H9 (cell line): Measurements from ENCODE around the gene PCYT1A. TPM values are rescaled to one million over a fixed set of nuclear protein-coding genes. Genes with fewer than 3 reads are reported as not detected.

Source experiments
- DNase-seq: peaks from one replicate; pipeline ENCODE4 v3.0.0-alpha.2; 2017
- H2AFZ ChIP-seq: one replicate; pipeline ENCODE4 v1.6.1; 2013; ENCODE audit warnings: mild to moderate bottlenecking, low read length, control low read depth, moderate library complexity
- H2AK5ac ChIP-seq: 2 replicates; pipeline ENCODE4 v1.6.1; 2013; ENCODE audit warnings: low read length, control low read depth, mixed read lengths; ENCODE audit not compliant: insufficient read length
- H2BK120ac ChIP-seq: one replicate; pipeline ENCODE4 v1.6.1; 2013; ENCODE audit warnings: low read depth, mild to moderate bottlenecking, low read length, control low read depth, inconsistent platforms; ENCODE audit not compliant: poor library complexity, severe bottlenecking
- H2BK12ac ChIP-seq: 2 replicates; pipeline ENCODE4 v1.6.1; 2013; ENCODE audit warnings: low read length, control low read depth, mixed read lengths, low read depth; ENCODE audit not compliant: insufficient read length
- H2BK15ac ChIP-seq: 2 replicates; pipeline ENCODE4 v1.6.1; 2013; ENCODE audit warnings: low read depth, low read length, control low read depth
- H2BK20ac ChIP-seq: one replicate; pipeline ENCODE4 v1.6.1; 2013; ENCODE audit warnings: low read depth, mild to moderate bottlenecking, low read length, control low read depth, inconsistent platforms; ENCODE audit not compliant: poor library complexity, severe bottlenecking
- H2BK5ac ChIP-seq: 2 replicates; pipeline ENCODE4 v1.6.1; 2013; ENCODE audit warnings: low read length, control low read depth, mixed read lengths; ENCODE audit not compliant: insufficient read length
- H3K14ac ChIP-seq: 2 replicates; pipeline ENCODE4 v1.6.1; 2013; ENCODE audit warnings: low read length, control low read depth; ENCODE audit not compliant: insufficient read depth
- H3K18ac ChIP-seq: 2 replicates; pipeline ENCODE4 v1.6.1; 2013; ENCODE audit warnings: low read depth, mild to moderate bottlenecking, mixed read lengths, low read length, control low read depth; ENCODE audit not compliant: insufficient read length
- H3K23ac ChIP-seq: 2 replicates; pipeline ENCODE4 v1.6.1; 2013; ENCODE audit warnings: low read length, control low read depth, mixed read lengths, low read depth; ENCODE audit not compliant: insufficient read length
- H3K23me2 ChIP-seq: 2 replicates; pipeline ENCODE4 v1.6.1; 2013; ENCODE audit warnings: low read depth, mild to moderate bottlenecking, mixed read lengths, low read length, control low read depth; ENCODE audit not compliant: insufficient read length, poor library complexity, severe bottlenecking
- H3K27ac ChIP-seq: 2 replicates; pipeline ENCODE4 v1.5.1; 2013; ENCODE audit warnings: low read length, control low read depth, mixed read lengths, low read depth; ENCODE audit not compliant: insufficient read length
- H3K27me3 ChIP-seq: 2 replicates; pipeline ENCODE4 v1.6.1; 2013; ENCODE audit warnings: low read length, control low read depth, inconsistent platforms; ENCODE audit not compliant: insufficient read depth
- H3K4ac ChIP-seq: 2 replicates; pipeline ENCODE4 v1.6.1; 2013; ENCODE audit warnings: low read depth, mild to moderate bottlenecking, control low read depth, inconsistent platforms, low read length, moderate library complexity
- H3K4me1 ChIP-seq: 2 replicates; pipeline ENCODE4 v1.6.1; 2013; ENCODE audit warnings: low read length, control low read depth, inconsistent platforms; ENCODE audit not compliant: insufficient read depth
- H3K4me2 ChIP-seq: 2 replicates; pipeline ENCODE4 v1.6.1; 2013; ENCODE audit warnings: low read length, control low read depth, mixed read lengths; ENCODE audit not compliant: insufficient read length, insufficient read depth
- H3K56ac ChIP-seq: 2 replicates; pipeline ENCODE4 v1.6.1; 2013; ENCODE audit warnings: low read depth, mild to moderate bottlenecking, mixed read lengths, low read length, control low read depth; ENCODE audit not compliant: insufficient read length
- H3K79me1 ChIP-seq: 2 replicates; pipeline ENCODE4 v1.6.1; 2013; ENCODE audit warnings: low read depth, mild to moderate bottlenecking, moderate library complexity, low read length, control low read depth, inconsistent platforms; ENCODE audit not compliant: insufficient read depth, poor library complexity, severe bottlenecking
- H3K79me2 ChIP-seq: 2 replicates; pipeline ENCODE4 v1.6.1; 2013; ENCODE audit warnings: low read length, control low read depth, inconsistent platforms; ENCODE audit not compliant: insufficient read depth
- H3K9ac ChIP-seq: 2 replicates; pipeline ENCODE4 v1.6.1; 2013; ENCODE audit warnings: low read length, control low read depth, mixed read lengths; ENCODE audit not compliant: insufficient read length; ENCODE audit errors: extremely low read depth
- H3K9me3 ChIP-seq: one replicate; pipeline ENCODE4 v1.6.1; 2013; ENCODE audit warnings: low read depth, low read length, inconsistent platforms; ENCODE audit not compliant: control insufficient read depth
- H3T11ph ChIP-seq: one replicate; pipeline ENCODE4 v1.6.1; 2013; ENCODE audit warnings: mild to moderate bottlenecking, low read length, control low read depth, inconsistent platforms
- H4K20me1 ChIP-seq: one replicate; pipeline ENCODE4 v1.6.1; 2013; ENCODE audit not compliant: control insufficient read depth, insufficient read length, insufficient read depth
- H4K5ac ChIP-seq: 2 replicates; pipeline ENCODE4 v1.6.1; 2013; ENCODE audit warnings: low read depth, mild to moderate bottlenecking, mixed read lengths, low read length, control low read depth; ENCODE audit not compliant: insufficient read length
- H4K8ac ChIP-seq: replicated peaks from 2 replicates; pipeline ENCODE4 v1.6.1; 2013; ENCODE audit warnings: low read length, control low read depth, mixed read lengths, low read depth; ENCODE audit not compliant: insufficient read length
- H4K91ac ChIP-seq: 2 replicates; pipeline ENCODE4 v1.6.1; 2013; ENCODE audit warnings: low read depth, mild to moderate bottlenecking, moderate library complexity, mixed read lengths, low read length, control low read depth; ENCODE audit not compliant: insufficient read length
- H3K27ac Mint-ChIP-seq, 3 experiments: 2 replicates in 2 of 3; 3 replicates in 1 of 3; pipeline ENCODE4 v1.8.0; 2020 to 2021; ENCODE audit warnings: mixed read lengths in 3 of 3, mild to moderate bottlenecking in 1 of 3, moderate library complexity in 1 of 3
- H3K27me3 Mint-ChIP-seq: 2 replicates; pipeline ENCODE4 v1.8.0; 2021; ENCODE audit warnings: low read depth, mild to moderate bottlenecking, moderate library complexity, mixed read lengths
- H3K36me3 Mint-ChIP-seq, 3 experiments: 2 replicates in 2 of 3; 3 replicates in 1 of 3; pipeline ENCODE4 v1.8.0; 2020 to 2021; ENCODE audit warnings: low read depth in 3 of 3, mixed read lengths in 3 of 3; ENCODE audit not compliant: insufficient read depth in 1 of 3
- H3K4me1 Mint-ChIP-seq, 2 experiments: 2 replicates each; pipeline ENCODE4 v1.8.0; 2020; ENCODE audit warnings: mixed read lengths in 2 of 2
- H3K4me3 Mint-ChIP-seq, 2 experiments: 2 replicates in 1 of 2; 3 replicates in 1 of 2; pipeline ENCODE4 v1.8.0; 2020 to 2021; ENCODE audit warnings: mild to moderate bottlenecking in 2 of 2, mixed read lengths in 2 of 2, moderate library complexity in 1 of 2
- H3K9me3 Mint-ChIP-seq, 2 experiments: 2 replicates in 1 of 2; 3 replicates in 1 of 2; pipeline ENCODE4 v1.8.0; 2020; ENCODE audit warnings: mild to moderate bottlenecking in 2 of 2, mixed read lengths in 2 of 2, moderate library complexity in 1 of 2
- WGBS: extraction: QIAGEN DNeasy Blood & Tissue Kit; methylation state at CpG from one replicate; pipeline ENCODE4 v1.1.7; 2013; ENCODE audit warnings: missing lambda C conversion rate, low lambda C conversion rate, mixed read lengths; ENCODE audit not compliant: insufficient read length; ENCODE audit errors: extremely low coverage; 5-methylcytosine and 5-hydroxymethylcytosine counted together
- total RNA-seq: library from RNA; stranded (reverse); gene quantifications from 2 replicates; pipeline ENCODE4 v1.2.1, GENCODE V29; 2021
- TF ChIP-seq, protein P1 (sequence below): fragments of 200-600 bp; sonication (generic); conservative IDR thresholded peaks from 3 replicates; pipeline ENCODE4 v1.8.0; 2021; ENCODE audit warnings: antibody characterized with exemption, mild to moderate bottlenecking

The PCYT1A gene
- total RNA-seq, 1 experiment from 2014 or later: 31.6 TPM

DNA sequence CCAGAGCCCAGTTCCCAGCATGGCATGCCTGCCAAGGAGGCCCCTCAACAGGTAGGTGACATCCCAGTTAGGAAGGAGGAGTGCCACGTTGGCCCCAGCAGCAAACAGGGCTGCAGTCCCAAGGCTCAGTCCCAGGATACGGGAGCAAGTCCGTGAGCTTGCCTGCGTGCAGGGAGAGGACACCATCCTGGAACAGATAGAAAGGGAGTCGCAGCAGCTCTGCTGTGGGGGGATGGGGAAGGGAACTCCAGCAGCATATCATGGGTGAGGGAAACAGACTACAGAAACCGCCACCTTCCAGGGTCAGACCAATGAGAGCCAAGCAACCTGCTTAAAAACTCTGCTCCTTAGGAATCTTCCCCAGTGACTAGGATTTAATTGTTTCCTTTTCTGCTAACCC lies 39.9 kb upstream of the PCYT1A start:
- H2BK12ac ChIP-seq: no peak overlapping the region
- H4K5ac ChIP-seq: no peak overlapping the region
- no peak overlapping the region for H2BK5ac ChIP-seq
- H3K4me3 Mint-ChIP-seq: no peak overlapping the region
- H3K56ac ChIP-seq: no peak overlapping the region
- H3K9me3 ChIP-seq: no peaks in the 10 kb centered on the region
- no peak overlapping the region for H3K18ac ChIP-seq
- no peaks in the 10 kb centered on the region for H3K23me2 ChIP-seq
- H3K4me2 ChIP-seq: no peak overlapping the region
- no peak overlapping the region for H3K27ac Mint-ChIP-seq
- H3K4me1 Mint-ChIP-seq: peaks cover 15 to 26% of the 10 kb centered on the region in 2 experiments
- H3K23ac ChIP-seq: no peak overlapping the region
- no peaks in the 10 kb centered on the region for H3K36me3 Mint-ChIP-seq
- TF ChIP-seq, protein P1, sequence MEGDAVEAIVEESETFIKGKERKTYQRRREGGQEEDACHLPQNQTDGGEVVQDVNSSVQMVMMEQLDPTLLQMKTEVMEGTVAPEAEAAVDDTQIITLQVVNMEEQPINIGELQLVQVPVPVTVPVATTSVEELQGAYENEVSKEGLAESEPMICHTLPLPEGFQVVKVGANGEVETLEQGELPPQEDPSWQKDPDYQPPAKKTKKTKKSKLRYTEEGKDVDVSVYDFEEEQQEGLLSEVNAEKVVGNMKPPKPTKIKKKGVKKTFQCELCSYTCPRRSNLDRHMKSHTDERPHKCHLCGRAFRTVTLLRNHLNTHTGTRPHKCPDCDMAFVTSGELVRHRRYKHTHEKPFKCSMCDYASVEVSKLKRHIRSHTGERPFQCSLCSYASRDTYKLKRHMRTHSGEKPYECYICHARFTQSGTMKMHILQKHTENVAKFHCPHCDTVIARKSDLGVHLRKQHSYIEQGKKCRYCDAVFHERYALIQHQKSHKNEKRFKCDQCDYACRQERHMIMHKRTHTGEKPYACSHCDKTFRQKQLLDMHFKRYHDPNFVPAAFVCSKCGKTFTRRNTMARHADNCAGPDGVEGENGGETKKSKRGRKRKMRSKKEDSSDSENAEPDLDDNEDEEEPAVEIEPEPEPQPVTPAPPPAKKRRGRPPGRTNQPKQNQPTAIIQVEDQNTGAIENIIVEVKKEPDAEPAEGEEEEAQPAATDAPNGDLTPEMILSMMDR: no peak
- no peaks in the 10 kb centered on the region for H3K79me2 ChIP-seq
- H3K79me1 ChIP-seq: no peaks in the 10 kb centered on the region
- no peak overlapping the region for H4K91ac ChIP-seq
- H4K20me1 ChIP-seq: no peaks in the 10 kb centered on the region
- no peak overlapping the region for H2AK5ac ChIP-seq
- WGBS: no CpG with 5 or more reads among the region's 6 CpGs
- no peak overlapping the region for H2BK120ac ChIP-seq
- no peaks in the 10 kb centered on the region for H3K9me3 Mint-ChIP-seq
- H2BK20ac ChIP-seq: no peak overlapping the region
- H3K27me3 Mint-ChIP-seq: no peaks in the 10 kb centered on the region
- no peak overlapping the region for H3K4ac ChIP-seq
- H3K14ac ChIP-seq: no peak overlapping the region; the same call in 1 of the 2 replicates
- H2BK15ac ChIP-seq: no peak overlapping the region
- no peak overlapping the region for H3T11ph ChIP-seq
- no peaks in the 10 kb centered on the region for H3K27me3 ChIP-seq
- H2AFZ ChIP-seq: no peak overlapping the region
- H3K4me1 ChIP-seq: no peaks in the 10 kb centered on the region
- H3K27ac ChIP-seq: no peak overlapping the region
- DNase-seq: peak; percentile 49
- no peak overlapping the region for H4K8ac ChIP-seq
- H3K9ac ChIP-seq: no peak overlapping the region
